CD4-positive, CD25-positive, alpha-beta regulatory T cell (primary cell): ENCODE data around the gene SLC19A1. TPM values are rescaled to one million over a fixed set of nuclear protein-coding genes. Genes with fewer than 3 reads are reported as not detected.
"Not testable (repeated sequence)": the region's sequence is repeated elsewhere in the genome, so short reads cannot be mapped to it uniquely, and the experiment has no call there.

Source experiments
- ATAC-seq, 2 donors: fragments of 150-1000 bp; cut with Tn5 transposase; one replicate each; pipeline ENCODE4 v1.10.0; 2021; ENCODE audit warnings: low read depth in 2 of 2, moderate number of reproducible peaks in 2 of 2, moderate library complexity in 1 of 2
- DNase-seq, 3 donors: peaks; one replicate each; pipeline versions ENCODE4 v3.0.0 to v3.0.0-alpha.2; 2012 to 2022; ENCODE audit warnings: mixed read lengths in 1 of 3
- H3K27ac ChIP-seq: one replicate; pipeline ENCODE4 v1.7.0; 2013; ENCODE audit warnings: mild to moderate bottlenecking, low read length; ENCODE audit not compliant: insufficient read depth, poor library complexity, severe bottlenecking
- H3K27me3 ChIP-seq: one replicate; pipeline ENCODE4 v1.7.0; 2013; ENCODE audit warnings: low read length; ENCODE audit not compliant: control insufficient read depth, insufficient read depth
- H3K36me3 ChIP-seq: one replicate; pipeline ENCODE4 v1.7.0; 2013; ENCODE audit warnings: mild to moderate bottlenecking, low read length, moderate library complexity; ENCODE audit not compliant: control insufficient read depth, insufficient read depth
- H3K4me1 ChIP-seq: 2 replicates; pipeline ENCODE4 v1.7.0; 2013; ENCODE audit warnings: mild to moderate bottlenecking, low read length; ENCODE audit not compliant: insufficient read depth, control insufficient read depth, poor library complexity, severe bottlenecking
- H3K4me3 ChIP-seq: one replicate; pipeline ENCODE4 v1.7.0; 2013; ENCODE audit warnings: low read depth, mild to moderate bottlenecking, low read length, moderate library complexity
- H3K9me3 ChIP-seq, 2 experiments: 1 replicate in 1 of 2; 2 replicates in 1 of 2; pipeline ENCODE4 v1.7.0; 2013; ENCODE audit warnings: low read length in 2 of 2, mild to moderate bottlenecking in 1 of 2, moderate library complexity in 1 of 2; ENCODE audit not compliant: control insufficient read depth in 2 of 2
- H3K27ac Mint-ChIP-seq, 3 donors: one replicate each; pipeline ENCODE4 v1.8.0; 2020 to 2022; ENCODE audit warnings: mild to moderate bottlenecking in 3 of 3, mixed read lengths in 3 of 3, moderate library complexity in 2 of 3
- H3K27me3 Mint-ChIP-seq: one replicate; pipeline ENCODE4 v1.8.0; 2022; ENCODE audit warnings: mild to moderate bottlenecking, mixed read lengths
- H3K36me3 Mint-ChIP-seq: one replicate; pipeline ENCODE4 v1.8.0; 2020; ENCODE audit warnings: mixed read lengths
- H3K4me1 Mint-ChIP-seq, 4 donors: one replicate each; pipeline ENCODE4 v1.8.0; 2020 to 2022; ENCODE audit warnings: mixed read lengths in 4 of 4, mild to moderate bottlenecking in 1 of 4
- H3K4me3 Mint-ChIP-seq, 4 donors: one replicate each; pipeline ENCODE4 v1.8.0; 2020 to 2022; ENCODE audit warnings: mild to moderate bottlenecking in 4 of 4, mixed read lengths in 4 of 4, moderate library complexity in 3 of 4
- H3K9me3 Mint-ChIP-seq, 7 donors: one replicate each; pipeline ENCODE4 v1.8.0; 2020 to 2022; ENCODE audit warnings: mixed read lengths in 7 of 7, mild to moderate bottlenecking in 3 of 7, moderate library complexity in 2 of 7
- polyA plus RNA-seq, 4 donors: library from polyadenylated mRNA; unstranded; fragments of 300-500 nt; fragmentation: Illumina TruSeq; gene quantifications; one replicate each; pipeline ENCODE4 v1.2.3, GENCODE V29; 2021
- total RNA-seq: library from RNA; stranded (reverse); gene quantifications from one replicate; pipeline ENCODE4 v1.2.3, GENCODE V29; 2022

SLC19A1 gene
- total and polyA plus RNA-seq, 5 donors from 2014 or later, result 4.7 to 10.8 (median 5.3) TPM

- Mint-ChIP-seq H3K27me3 (peaks cover 15% of the 10 kb centered on the region), H3K9me3 (no peaks in the 10 kb centered on the region), H3K36me3 (no peaks in the 10 kb centered on the region), H3K4me1 (no peaks in the 10 kb centered on the region), H3K27ac (peak overlapping the region in 1 of 3 donors; percentile 4), H3K4me3 (no peak overlapping the region)
- no peak overlapping the region for H3K4me3 ChIP-seq
- ATAC-seq, result no peak
- no peaks in the 10 kb centered on the region for H3K36me3 ChIP-seq
- H3K4me1 ChIP-seq, result no peaks in the 10 kb centered on the region
- DNase-seq, result no peak
- no peaks in the 10 kb centered on the region for H3K27me3 ChIP-seq
- no peaks in the 10 kb centered on the region for H3K9me3 ChIP-seq
- H3K27ac ChIP-seq, result no peak overlapping the region
These were observed 29.4 kb upstream of the SLC19A1 start for GRCh38 chr21:45571641-45572040.

GRCh38 chr21:45570826-45571601 is 28.8 kb upstream of the SLC19A1 start:
- H3K4me3 ChIP-seq, result no peak overlapping the region
- Mint-ChIP-seq H3K4me1 (no peaks in the 10 kb centered on the region), H3K36me3 (no peaks in the 10 kb centered on the region), H3K27me3 (peaks cover 15% of the 10 kb centered on the region), H3K27ac (no peak overlapping the region), H3K9me3 (no peaks in the 10 kb centered on the region), H3K4me3 (peak overlapping the region in 1 of 4 donors; percentile 76)
- DNase-seq, result no peak
- H3K27ac ChIP-seq, result no peak overlapping the region
- no peaks in the 10 kb centered on the region for H3K27me3 ChIP-seq
- H3K9me3 ChIP-seq, result no peaks in the 10 kb centered on the region
- H3K36me3 ChIP-seq, result no peaks in the 10 kb centered on the region
- ATAC-seq, result no peak
- no peaks in the 10 kb centered on the region for H3K4me1 ChIP-seq

GRCh38 chr21:45570071-45570470 is 27.8 kb upstream of the SLC19A1 start:
- Mint-ChIP-seq H3K36me3 (no peaks in the 10 kb centered on the region), H3K4me1 (no peaks in the 10 kb centered on the region), H3K4me3 (peak overlapping the region in 1 of 4 donors; percentile 87), H3K27ac (no peak overlapping the region), H3K27me3 (peaks cover 15% of the 10 kb centered on the region), H3K9me3 (no peaks in the 10 kb centered on the region)
- Histone ChIP-seq H3K9me3 (no peaks in the 10 kb centered on the region), H3K27ac (no peak overlapping the region), H3K36me3 (no peaks in the 10 kb centered on the region), H3K4me1 (no peaks in the 10 kb centered on the region), H3K27me3 (no peaks in the 10 kb centered on the region), H3K4me3 (no peak overlapping the region)
- ATAC-seq (no peak), DNase-seq (no peak)

- DNase-seq (no peak), ATAC-seq (no peak)
- H3K4me1 ChIP-seq, result no peaks in the 10 kb centered on the region
- no peaks in the 10 kb centered on the region for H3K36me3 ChIP-seq
- no peak overlapping the region for H3K4me3 ChIP-seq
- Mint-ChIP-seq H3K36me3 (no peaks in the 10 kb centered on the region), H3K27me3 (peaks cover 19% of the 10 kb centered on the region), H3K4me1 (no peaks in the 10 kb centered on the region), H3K27ac (no peak overlapping the region), H3K4me3 (no peak overlapping the region), H3K9me3 (peaks cover 0 to 4% (median 0%) of the 10 kb centered on the region in 7 donors)
- no peak overlapping the region for H3K27ac ChIP-seq
- no peaks in the 10 kb centered on the region for H3K9me3 ChIP-seq
- H3K27me3 ChIP-seq, result no peaks in the 10 kb centered on the region
These were observed 26.1 kb upstream of the SLC19A1 start for GRCh38 chr21:45568383-45568782.

DNA sequence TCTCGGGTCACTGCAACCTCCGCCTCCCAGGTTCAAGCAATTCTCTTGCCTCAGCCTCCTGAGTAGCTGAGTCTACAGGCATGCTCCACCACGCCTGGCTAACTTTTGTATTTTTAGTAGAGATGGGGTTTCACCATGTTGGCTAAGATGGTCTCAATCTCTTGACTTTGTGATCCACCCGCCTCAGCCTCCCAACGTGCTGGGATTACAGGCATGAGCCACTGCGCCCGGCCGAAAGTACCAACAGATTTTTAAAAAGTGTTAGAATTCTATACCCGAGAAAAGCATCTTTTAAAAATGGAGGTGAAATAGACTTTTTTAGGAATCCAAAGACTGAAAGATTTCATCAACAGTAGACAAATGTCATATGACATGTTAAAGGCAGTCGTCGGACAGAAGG is 21.9 kb upstream of the SLC19A1 start:
- not testable (repeated sequence) for ATAC-seq, H3K27ac ChIP-seq, H3K4me1 ChIP-seq, H3K27ac Mint-ChIP-seq, H3K27me3 ChIP-seq, H3K4me3 Mint-ChIP-seq, H3K4me3 ChIP-seq, H3K9me3 ChIP-seq, H3K36me3 Mint-ChIP-seq, H3K4me1 Mint-ChIP-seq, H3K36me3 ChIP-seq, H3K9me3 Mint-ChIP-seq, DNase-seq
- H3K27me3 Mint-ChIP-seq, result peaks cover 18% of the 10 kb centered on the region

DNA sequence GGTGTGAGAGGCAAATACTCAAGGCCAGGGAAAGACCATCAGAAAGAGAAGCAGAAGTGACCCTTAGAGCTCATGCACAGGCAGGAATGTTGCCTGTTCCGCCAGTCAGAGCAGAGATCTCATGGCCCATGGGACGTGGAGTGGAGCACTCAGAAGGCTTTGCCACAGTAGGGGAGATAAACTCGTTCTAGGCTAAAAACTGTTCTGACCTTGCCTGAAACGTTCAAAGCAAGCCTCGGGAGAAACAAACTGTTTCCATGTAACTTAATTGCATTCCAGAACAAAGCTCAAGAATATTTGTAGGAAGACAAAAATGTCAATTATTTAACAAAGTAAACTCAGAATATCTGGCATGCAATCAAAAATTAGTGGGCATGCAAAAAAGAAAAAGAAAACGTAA is 20.7 kb upstream of the SLC19A1 start:
- H3K27me3 ChIP-seq, result no peaks in the 10 kb centered on the region
- Mint-ChIP-seq H3K27me3 (peaks cover 13% of the 10 kb centered on the region), H3K36me3 (peaks cover 4% of the 10 kb centered on the region), H3K9me3 (peaks cover 0 to 5% (median 0%) of the 10 kb centered on the region in 7 donors), H3K4me3 (no peak overlapping the region), H3K27ac (no peak overlapping the region), H3K4me1 (no peaks in the 10 kb centered on the region)
- no peaks in the 10 kb centered on the region for H3K36me3 ChIP-seq
- DNase-seq, result no peak
- no peak for ATAC-seq
- H3K4me1 ChIP-seq, result no peaks in the 10 kb centered on the region
- no peak overlapping the region for H3K27ac ChIP-seq
- no peaks in the 10 kb centered on the region for H3K9me3 ChIP-seq
- no peak overlapping the region for H3K4me3 ChIP-seq

GRCh38 chr21:45562402-45562801 is 20.2 kb upstream of the SLC19A1 start:
- Histone ChIP-seq H3K36me3 (no peaks in the 10 kb centered on the region), H3K27me3 (no peaks in the 10 kb centered on the region), H3K27ac (no peak overlapping the region), H3K4me1 (no peaks in the 10 kb centered on the region), H3K4me3 (no peak overlapping the region), H3K9me3 (no peaks in the 10 kb centered on the region)
- DNase-seq (no peak), ATAC-seq (no peak)
- Mint-ChIP-seq H3K27ac (no peak overlapping the region), H3K27me3 (peaks cover 8% of the 10 kb centered on the region), H3K4me1 (no peaks in the 10 kb centered on the region), H3K9me3 (peaks cover 0 to 5% (median 0%) of the 10 kb centered on the region in 7 donors), H3K36me3 (peaks cover 4% of the 10 kb centered on the region), H3K4me3 (no peak overlapping the region)

- H3K27ac Mint-ChIP-seq, H3K27ac ChIP-seq, H3K9me3 Mint-ChIP-seq, H3K9me3 ChIP-seq, H3K4me1 Mint-ChIP-seq, H3K36me3 ChIP-seq, H3K27me3 ChIP-seq, H3K4me3 Mint-ChIP-seq, H3K4me3 ChIP-seq, H3K27me3 Mint-ChIP-seq, H3K36me3 Mint-ChIP-seq, ATAC-seq, H3K4me1 ChIP-seq, DNase-seq: not testable (repeated sequence)
These were observed 19.0 kb upstream of the SLC19A1 start for GRCh38 chr21:45561241-45561640.
